ENCODE measurements around the gene OR2AG1.

OR2AG1 gene

GRCh38 chr11:6782720-6783119 is at the start of gene OR2AG1:
OR2AG1 (plus strand) TSS chr11:6783020; CDS start chr11:6785038, 2,018 bp downstream.
- DNase-seq = no peak

- DNase-seq = no peak
Measured at GRCh38 chr11:6733326-6734275, 49.2 kb upstream of the OR2AG1 start.

GRCh38 chr11:6734616-6735015 is 48.2 kb upstream of the OR2AG1 start:
- DNase-seq = no peak

- DNase-seq = no peak
Measured at GRCh38 chr11:6735306-6735705, 47.5 kb upstream of the OR2AG1 start.

- DNase-seq = no peak
Measured at GRCh38 chr11:6736495-6737121, 46.2 kb upstream of the OR2AG1 start.

- DNase-seq = peak; percentile 66
Measured at GRCh38 chr11:6737872-6738466, 44.9 kb upstream of the OR2AG1 start.

- DNase-seq = no peak
Measured at GRCh38 chr11:6738590-6738989, 44.2 kb upstream of the OR2AG1 start.

GRCh38 chr11:6742260-6742659 is 40.6 kb upstream of the OR2AG1 start:
- DNase-seq = peak; percentile 31

GRCh38 chr11:6745018-6745417 is 37.8 kb upstream of the OR2AG1 start:
- DNase-seq = no peak

- no peak for DNase-seq
Measured at GRCh38 chr11:6745465-6746015, 37.3 kb upstream of the OR2AG1 start.

- no peak for DNase-seq
Measured at GRCh38 chr11:6746086-6746618, 36.7 kb upstream of the OR2AG1 start.

GRCh38 chr11:6746626-6747025 is 36.2 kb upstream of the OR2AG1 start:
- DNase-seq = no peak

GRCh38 chr11:6747097-6747668 is 35.6 kb upstream of the OR2AG1 start:
- no peak for DNase-seq

GRCh38 chr11:6755303-6755952 is 27.4 kb upstream of the OR2AG1 start:
- DNase-seq = peak; percentile 55

- DNase-seq = no peak
Measured at GRCh38 chr11:6755953-6756347, 26.9 kb upstream of the OR2AG1 start.

- DNase-seq = peak; percentile 76
Measured at GRCh38 chr11:6757373-6757967, 25.4 kb upstream of the OR2AG1 start.

- no peak for DNase-seq
Measured at GRCh38 chr11:6771926-6772893, 10.6 kb upstream of the OR2AG1 start, which contains the start of gene OR2AG2. OR2AG2 (minus strand) TSS chr11:6771976; CDS start chr11:6768957, 3,019 bp downstream.

GRCh38 chr11:6778518-6778917 is 4.3 kb upstream of the OR2AG1 start:
- DNase-seq = no peak

GRCh38 chr11:6780829-6781228 is 2.0 kb upstream of the OR2AG1 start:
- no peak for DNase-seq

- DNase-seq = no peak
Measured at GRCh38 chr11:6790546-6790945, 7.7 kb downstream of the OR2AG1 start.

Measured in NCI-H82 (cell line).